IPS-20b (cell line): ENCODE results near the gene CTNNA2.

Source experiments
- H3K27ac ChIP-seq: one replicate; pipeline ENCODE4 v1.5.1; 2013; ENCODE audit warnings: low read length
- H3K27me3 ChIP-seq: 2 replicates; pipeline ENCODE4 v1.6.1; 2013; ENCODE audit warnings: mild to moderate bottlenecking, low read length, inconsistent platforms; ENCODE audit not compliant: insufficient read depth
- H3K36me3 ChIP-seq: 2 replicates; pipeline ENCODE4 v1.6.1; 2013; ENCODE audit warnings: low read depth, mild to moderate bottlenecking, inconsistent platforms, low read length, moderate library complexity; ENCODE audit not compliant: insufficient read depth
- H3K4me1 ChIP-seq: 2 replicates; pipeline ENCODE4 v1.6.1; 2013; ENCODE audit warnings: mild to moderate bottlenecking, control low read depth, inconsistent platforms, low read length, moderate library complexity; ENCODE audit not compliant: insufficient read depth
- H3K4me3 ChIP-seq: 2 replicates; pipeline ENCODE4 v1.5.1; 2013; ENCODE audit warnings: mild to moderate bottlenecking, low read length, inconsistent platforms
- H3K9ac ChIP-seq: 2 replicates; pipeline ENCODE4 v1.6.1; 2013; ENCODE audit warnings: low read depth, mild to moderate bottlenecking, inconsistent platforms, low read length, moderate library complexity
- H3K9me3 ChIP-seq: 2 replicates; pipeline ENCODE4 v1.6.1; 2013; ENCODE audit warnings: mild to moderate bottlenecking, low read depth, low read length, inconsistent platforms; ENCODE audit not compliant: insufficient read depth

The CTNNA2 gene

GRCh38 chr2:79860228-79861058 is 347.6 kb downstream of the CTNNA2 start:
- Histone ChIP-seq H3K4me1 (no peaks in the 10 kb centered on the region; the same call in 1 of the 2 replicates), H3K27me3 (no peaks in the 10 kb centered on the region), H3K9me3 (no peaks in the 10 kb centered on the region), H3K27ac (no peak overlapping the region), H3K4me3 (no peak overlapping the region), H3K36me3 (no peaks in the 10 kb centered on the region), H3K9ac (no peak overlapping the region)

GRCh38 chr2:79861059-79861374 is 348.2 kb downstream of the CTNNA2 start:
- Histone ChIP-seq H3K9me3 (no peaks in the 10 kb centered on the region), H3K9ac (no peak overlapping the region), H3K4me1 (no peaks in the 10 kb centered on the region; the same call in 1 of the 2 replicates), H3K27me3 (no peaks in the 10 kb centered on the region), H3K4me3 (no peak overlapping the region), H3K36me3 (no peaks in the 10 kb centered on the region), H3K27ac (no peak overlapping the region)

- Histone ChIP-seq H3K9me3 (no peaks in the 10 kb centered on the region), H3K9ac (no peak overlapping the region), H3K27me3 (no peaks in the 10 kb centered on the region), H3K4me3 (no peak overlapping the region), H3K4me1 (no peaks in the 10 kb centered on the region; the same call in 1 of the 2 replicates), H3K36me3 (no peaks in the 10 kb centered on the region), H3K27ac (no peak overlapping the region)
Measured at GRCh38 chr2:79862756-79863155, 349.9 kb downstream of the CTNNA2 start.

GRCh38 chr2:79872656-79873055 is 359.8 kb downstream of the CTNNA2 start:
- H3K4me3 ChIP-seq, result no peak overlapping the region
- no peaks in the 10 kb centered on the region for H3K27me3 ChIP-seq
- H3K9ac ChIP-seq, result no peak overlapping the region
- no peaks in the 10 kb centered on the region for H3K36me3 ChIP-seq
- no peak overlapping the region for H3K27ac ChIP-seq
- no peaks in the 10 kb centered on the region for H3K4me1 ChIP-seq
- no peaks in the 10 kb centered on the region for H3K9me3 ChIP-seq

- Histone ChIP-seq H3K36me3 (no peaks in the 10 kb centered on the region), H3K4me3 (no peak overlapping the region), H3K9me3 (no peaks in the 10 kb centered on the region), H3K4me1 (no peaks in the 10 kb centered on the region), H3K27me3 (no peaks in the 10 kb centered on the region), H3K9ac (no peak overlapping the region), H3K27ac (no peak overlapping the region)
Measured at GRCh38 chr2:79874015-79874414, 361.2 kb downstream of the CTNNA2 start.

- Histone ChIP-seq H3K4me3 (no peak overlapping the region), H3K27me3 (no peaks in the 10 kb centered on the region), H3K9ac (no peak overlapping the region), H3K4me1 (no peaks in the 10 kb centered on the region), H3K9me3 (no peaks in the 10 kb centered on the region), H3K27ac (no peak overlapping the region), H3K36me3 (no peaks in the 10 kb centered on the region)
Measured at GRCh38 chr2:79876430-79876829, 363.6 kb downstream of the CTNNA2 start.

GRCh38 chr2:79882548-79882947 is 369.7 kb downstream of the CTNNA2 start:
- H3K9ac ChIP-seq, result no peak overlapping the region
- H3K27ac ChIP-seq, result no peak overlapping the region
- H3K36me3 ChIP-seq, result no peaks in the 10 kb centered on the region
- H3K9me3 ChIP-seq, result no peaks in the 10 kb centered on the region
- no peaks in the 10 kb centered on the region for H3K27me3 ChIP-seq
- H3K4me3 ChIP-seq, result no peak overlapping the region
- H3K4me1 ChIP-seq, result no peaks in the 10 kb centered on the region

GRCh38 chr2:79887747-79888374 is 375.0 kb downstream of the CTNNA2 start:
- H3K27me3 ChIP-seq, result no peaks in the 10 kb centered on the region
- no peak overlapping the region for H3K9ac ChIP-seq
- no peak overlapping the region for H3K27ac ChIP-seq
- no peaks in the 10 kb centered on the region for H3K36me3 ChIP-seq
- H3K9me3 ChIP-seq, result no peaks in the 10 kb centered on the region
- H3K4me3 ChIP-seq, result no peak overlapping the region
- H3K4me1 ChIP-seq, result peaks cover 9% of the 10 kb centered on the region; the same call in 1 of the 2 replicates

GRCh38 chr2:79892123-79892522 is 379.3 kb downstream of the CTNNA2 start:
- Histone ChIP-seq H3K27ac (no peak overlapping the region), H3K36me3 (no peaks in the 10 kb centered on the region), H3K4me3 (no peak overlapping the region), H3K4me1 (peaks cover 9% of the 10 kb centered on the region; the same call in 1 of the 2 replicates), H3K9ac (no peak overlapping the region), H3K9me3 (no peaks in the 10 kb centered on the region), H3K27me3 (no peaks in the 10 kb centered on the region)

- peaks cover 8% of the 10 kb centered on the region; the same call in 1 of the 2 replicates for H3K4me1 ChIP-seq
- H3K9me3 ChIP-seq, result no peaks in the 10 kb centered on the region
- H3K36me3 ChIP-seq, result no peaks in the 10 kb centered on the region
- H3K27me3 ChIP-seq, result no peaks in the 10 kb centered on the region
- no peak overlapping the region for H3K27ac ChIP-seq
- no peak overlapping the region for H3K9ac ChIP-seq
- H3K4me3 ChIP-seq, result no peak overlapping the region
Measured at GRCh38 chr2:79899196-79899595, 386.3 kb downstream of the CTNNA2 start.

GRCh38 chr2:79901161-79901560 is 388.3 kb downstream of the CTNNA2 start:
- H3K27ac ChIP-seq, result no peak overlapping the region
- H3K36me3 ChIP-seq, result no peaks in the 10 kb centered on the region
- H3K4me1 ChIP-seq, result peaks cover 8% of the 10 kb centered on the region; the same call in 1 of the 2 replicates
- H3K9ac ChIP-seq, result no peak overlapping the region
- no peaks in the 10 kb centered on the region for H3K9me3 ChIP-seq
- H3K4me3 ChIP-seq, result no peak overlapping the region
- H3K27me3 ChIP-seq, result no peaks in the 10 kb centered on the region
